CD4-positive, alpha-beta T cell treated with Interferon gamma for 1 hour (primary cell): Measurements from ENCODE around the gene CD86.
"Not testable (repeated sequence)": the region's sequence is repeated elsewhere in the genome, so short reads cannot be mapped to it uniquely, and the experiment has no call there.

Experiments
- DNase-seq: peaks from one replicate; pipeline ENCODE4 v3.0.0-alpha.2; 2020

CD86 gene, protein sequence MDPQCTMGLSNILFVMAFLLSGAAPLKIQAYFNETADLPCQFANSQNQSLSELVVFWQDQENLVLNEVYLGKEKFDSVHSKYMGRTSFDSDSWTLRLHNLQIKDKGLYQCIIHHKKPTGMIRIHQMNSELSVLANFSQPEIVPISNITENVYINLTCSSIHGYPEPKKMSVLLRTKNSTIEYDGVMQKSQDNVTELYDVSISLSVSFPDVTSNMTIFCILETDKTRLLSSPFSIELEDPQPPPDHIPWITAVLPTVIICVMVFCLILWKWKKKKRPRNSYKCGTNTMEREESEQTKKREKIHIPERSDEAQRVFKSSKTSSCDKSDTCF

DNA sequence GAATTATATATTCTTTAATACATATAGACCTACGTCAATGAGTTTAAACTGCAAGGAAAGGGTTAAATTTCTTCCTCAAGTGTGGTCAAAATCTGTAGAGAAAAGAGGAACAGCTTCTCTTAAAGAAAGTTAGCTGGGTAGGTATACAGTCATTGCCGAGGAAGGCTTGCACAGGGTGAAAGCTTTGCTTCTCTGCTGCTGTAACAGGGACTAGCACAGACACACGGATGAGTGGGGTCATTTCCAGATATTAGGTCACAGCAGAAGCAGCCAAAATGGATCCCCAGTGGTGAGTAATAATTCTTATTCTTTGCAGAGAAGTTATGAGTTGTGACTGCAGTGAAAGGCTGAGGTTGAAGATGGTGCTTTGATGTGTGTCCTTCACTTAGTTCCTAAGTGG lies at the start of gene CD86:
TSS of gene CD86 (plus strand) at position 148 of the 400 bp plus-strand sequence. CDS start at position 276, 128 bp downstream.
- peak; percentile 60 for DNase-seq

DNA sequence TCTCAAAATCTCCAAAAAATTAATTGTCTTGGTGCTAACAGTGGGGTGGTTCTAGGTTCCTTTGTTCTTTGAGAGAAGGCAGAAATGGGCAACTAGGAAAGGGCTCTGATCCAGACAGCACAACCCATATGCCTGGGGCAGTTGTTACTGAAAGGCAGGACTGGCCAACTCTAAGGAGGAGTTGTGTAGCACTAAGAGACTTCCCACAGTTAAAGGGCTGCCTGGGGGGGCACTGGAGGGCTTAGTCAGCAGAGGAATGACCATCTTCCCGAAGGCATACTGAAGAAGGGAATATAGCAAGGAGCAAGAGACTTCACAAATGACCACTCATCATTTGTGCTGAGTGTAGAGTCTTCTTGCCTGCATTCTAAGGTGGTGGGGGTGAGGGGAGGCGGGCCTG lies 48.9 kb upstream of the CD86 start:
- no peak for DNase-seq

DNA sequence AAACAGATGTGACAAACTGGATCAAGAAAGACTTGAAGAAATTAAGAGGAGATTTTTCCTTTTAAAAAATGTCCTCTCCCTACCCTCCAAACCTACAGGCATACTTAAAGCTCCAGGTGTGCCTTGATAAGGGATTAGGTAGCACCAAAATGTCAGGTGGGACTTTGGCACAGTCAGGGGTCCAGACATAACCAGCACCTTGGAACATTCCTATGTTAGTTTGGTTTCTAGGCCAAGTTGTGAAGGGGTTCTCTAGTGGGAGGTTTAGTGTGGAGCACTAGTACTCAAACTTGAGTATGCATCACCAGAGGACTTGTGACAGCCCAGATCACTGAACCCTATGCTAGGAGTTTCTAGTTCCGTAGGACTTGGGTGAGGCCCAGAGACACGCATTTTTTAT lies 47.0 kb upstream of the CD86 start:
- no peak for DNase-seq

DNA sequence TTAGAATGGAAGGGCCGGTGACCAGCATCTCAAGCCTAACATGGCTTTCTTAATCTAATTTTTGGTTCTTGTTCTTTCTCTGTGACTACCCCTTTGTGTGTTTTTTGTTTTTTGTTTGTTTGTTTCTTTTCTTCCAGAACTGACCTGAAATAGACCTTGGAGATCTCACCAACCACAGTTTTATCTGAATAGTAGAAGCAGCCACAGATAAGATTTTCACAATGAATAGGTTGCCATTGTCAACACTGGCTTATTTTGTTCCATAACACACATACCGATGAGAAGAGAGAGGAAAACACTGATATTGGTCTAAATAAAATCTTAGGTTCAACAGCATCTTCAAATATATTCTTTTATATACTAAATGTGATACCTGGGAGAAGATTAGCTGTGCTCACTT lies 44.7 kb upstream of the CD86 start:
- DNase-seq: no peak

DNA sequence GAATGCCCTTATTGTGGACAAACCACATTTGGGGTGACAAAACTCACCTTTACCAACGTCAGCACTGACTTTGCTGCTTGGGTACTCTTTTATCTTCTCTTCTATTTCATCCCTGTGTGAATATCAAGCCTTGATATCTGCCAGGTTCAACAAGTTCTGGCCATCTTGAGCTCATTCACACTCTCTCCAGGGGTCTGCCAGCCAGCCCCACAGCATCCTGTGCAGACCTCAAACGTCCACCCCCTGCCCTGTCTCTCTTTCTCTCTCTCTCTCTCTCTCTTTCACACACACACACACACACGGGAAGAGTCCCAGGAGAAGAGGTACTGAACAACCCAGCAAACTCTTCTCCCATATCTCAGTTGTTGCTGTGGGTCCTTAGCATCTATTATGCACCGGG lies 43.8 kb upstream of the CD86 start:
- no peak for DNase-seq

DNA sequence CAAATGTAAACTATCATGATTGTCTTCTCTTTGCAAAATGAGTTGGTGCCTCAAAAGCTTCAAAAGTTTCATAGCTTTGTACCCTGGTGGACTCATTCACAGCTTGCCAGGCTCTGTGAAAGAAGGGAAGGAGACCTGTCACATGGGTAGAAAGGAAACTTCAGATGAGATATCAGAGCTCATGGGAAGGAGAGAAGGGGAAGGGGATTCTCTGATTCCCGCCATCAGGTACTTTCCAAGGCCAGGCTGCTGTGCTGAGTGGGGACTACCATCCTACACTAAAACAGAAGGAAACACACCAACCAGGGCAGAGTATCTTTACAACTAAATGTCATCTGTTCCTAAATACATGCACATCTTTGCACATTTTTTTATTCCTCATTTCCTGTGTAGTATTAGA lies 42.3 kb upstream of the CD86 start:
- no peak for DNase-seq

DNA sequence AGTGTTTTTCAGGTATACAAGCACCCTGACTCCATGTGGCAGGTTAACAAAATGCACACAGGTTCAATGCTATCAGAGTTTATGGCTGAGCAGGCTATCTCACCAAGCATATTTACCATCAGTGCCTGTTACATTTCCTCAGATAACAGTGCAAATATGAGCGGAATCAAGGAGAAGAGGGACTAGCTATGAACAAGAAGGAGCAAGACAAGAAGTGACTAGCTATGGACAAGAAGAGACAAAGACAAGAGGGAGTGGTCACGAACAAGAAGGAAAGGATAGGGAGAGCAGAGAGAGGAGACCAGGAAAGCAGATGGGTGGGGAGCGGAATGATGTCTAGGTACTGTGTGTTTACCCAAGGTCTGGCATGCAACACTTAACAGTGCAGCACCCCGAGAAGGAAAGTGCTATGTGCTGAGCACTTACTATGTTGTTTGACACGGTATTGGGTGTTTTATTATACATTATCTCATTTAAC lies 41.7 kb upstream of the CD86 start:
- DNase-seq: no peak

DNA sequence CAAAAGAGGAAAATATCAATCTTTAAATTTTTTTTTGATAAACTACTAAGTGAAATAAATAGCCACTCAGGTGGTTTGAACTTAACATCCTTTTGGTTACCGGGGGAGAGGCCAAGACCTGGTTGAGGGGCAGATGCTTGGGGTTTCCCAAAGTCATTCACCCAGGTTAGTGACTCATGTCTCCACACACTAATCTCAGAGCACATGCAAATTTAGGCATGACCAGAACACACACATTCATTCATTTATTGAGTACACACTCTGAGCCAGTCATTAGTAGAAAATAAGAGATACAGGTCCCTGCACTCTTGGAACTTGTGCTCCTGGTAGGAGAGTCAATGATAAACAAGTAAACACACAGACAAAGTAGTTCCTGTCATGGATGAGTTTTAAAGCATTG lies 40.4 kb upstream of the CD86 start:
- peak; percentile 10 for DNase-seq

DNA sequence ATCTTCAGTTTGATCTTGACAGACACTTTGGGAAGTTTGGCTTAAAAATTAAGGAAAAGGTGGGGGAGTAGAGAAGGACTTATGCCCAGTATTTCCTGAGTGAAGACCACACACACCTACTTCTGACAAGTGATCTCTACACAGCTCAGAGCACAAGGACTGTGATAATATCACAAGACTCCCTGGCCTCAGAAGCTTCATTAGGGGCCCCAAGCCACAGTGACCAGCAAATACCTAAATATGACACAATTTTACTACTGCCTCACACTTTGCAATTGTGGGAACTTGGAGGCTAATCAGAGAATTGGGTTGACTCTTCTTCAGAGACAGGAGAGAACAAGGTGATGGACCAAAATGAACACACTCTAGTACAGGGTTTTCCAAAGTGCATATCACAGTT lies 35.7 kb upstream of the CD86 start:
- no peak for DNase-seq

DNA sequence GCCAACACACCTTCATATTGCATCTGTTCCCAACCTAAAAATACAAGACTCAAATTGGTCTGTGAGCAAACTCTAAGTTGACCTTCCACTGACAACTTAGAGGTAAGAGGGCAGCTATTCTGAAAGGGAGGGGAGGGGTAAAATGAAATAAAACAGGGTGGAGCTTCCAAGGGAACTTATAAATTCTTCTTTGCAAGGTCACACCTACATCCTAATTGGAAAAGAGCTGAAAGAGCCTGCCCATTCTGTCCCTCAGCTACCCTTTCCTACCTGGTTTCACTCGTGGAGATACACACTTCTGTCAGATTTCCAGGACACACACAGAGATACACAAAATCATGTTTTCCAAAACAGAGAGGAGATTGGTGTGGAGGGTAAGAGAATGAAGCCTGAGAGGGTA lies 34.1 kb upstream of the CD86 start:
- no peak for DNase-seq

DNA sequence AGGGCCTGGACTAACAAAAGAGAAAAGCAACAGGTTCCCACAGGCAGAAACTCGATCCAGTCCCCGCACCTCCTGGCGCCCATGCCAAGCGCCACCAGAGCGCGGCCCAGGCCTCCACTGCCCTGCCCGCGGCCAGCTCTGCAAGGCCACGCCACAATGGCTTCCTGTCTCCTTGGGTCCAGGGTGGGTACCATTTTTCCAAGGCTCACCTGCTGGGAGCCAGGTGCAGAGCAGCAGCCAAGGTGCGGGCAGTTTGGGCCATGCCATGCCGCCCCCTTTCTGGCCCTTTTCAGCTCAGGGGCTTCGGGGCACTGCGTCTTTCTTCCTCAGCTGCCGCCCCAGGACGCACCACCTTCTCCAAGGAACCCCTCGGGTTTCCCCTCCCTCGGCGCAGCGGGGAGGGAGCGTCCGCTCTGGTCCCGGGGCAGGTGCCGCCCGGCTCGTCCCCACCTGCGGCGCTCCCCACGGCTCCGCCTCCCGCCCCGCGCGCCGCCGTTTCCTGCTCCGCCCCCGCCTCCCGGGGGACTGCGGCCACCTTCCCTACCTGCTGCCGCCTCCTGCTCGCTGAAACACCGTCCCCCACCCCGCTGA lies 33.3 kb upstream of the CD86 start, which contains the start of gene ILDR1:
TSS of gene ILDR1 (minus strand) at position 437 of the 591 bp plus-strand sequence. CDS start at position 267, 170 bp downstream.
- DNase-seq: peak; percentile 13

DNA sequence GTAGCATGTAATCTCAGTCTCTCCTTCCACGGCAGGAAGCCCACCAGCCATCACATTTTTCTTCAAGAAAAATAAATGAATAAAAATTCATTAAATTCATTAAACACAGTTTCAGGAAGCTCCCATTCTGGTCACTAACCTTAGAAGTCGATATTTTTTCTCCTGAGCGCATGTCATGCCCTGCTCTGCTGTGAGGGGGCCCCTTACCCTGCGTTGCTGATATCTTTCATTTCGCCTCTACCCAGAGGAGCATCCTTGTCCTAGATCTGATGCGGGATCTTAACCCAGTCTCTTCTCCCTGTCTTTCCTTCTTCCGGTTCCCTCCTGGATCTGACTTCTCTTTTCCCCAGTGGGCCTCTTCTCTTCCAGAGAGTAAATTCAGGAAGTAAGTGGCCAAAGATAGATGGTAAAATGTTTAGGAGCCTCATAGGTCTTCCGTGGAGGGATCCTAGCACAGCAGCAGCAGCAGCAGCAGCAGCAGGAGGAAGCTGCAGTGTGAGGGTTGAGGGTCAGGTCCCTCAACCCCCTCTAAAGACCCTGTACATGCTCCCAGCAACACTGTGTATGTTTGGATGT lies 31.7 kb upstream of the CD86 start:
- no peak for DNase-seq

DNA sequence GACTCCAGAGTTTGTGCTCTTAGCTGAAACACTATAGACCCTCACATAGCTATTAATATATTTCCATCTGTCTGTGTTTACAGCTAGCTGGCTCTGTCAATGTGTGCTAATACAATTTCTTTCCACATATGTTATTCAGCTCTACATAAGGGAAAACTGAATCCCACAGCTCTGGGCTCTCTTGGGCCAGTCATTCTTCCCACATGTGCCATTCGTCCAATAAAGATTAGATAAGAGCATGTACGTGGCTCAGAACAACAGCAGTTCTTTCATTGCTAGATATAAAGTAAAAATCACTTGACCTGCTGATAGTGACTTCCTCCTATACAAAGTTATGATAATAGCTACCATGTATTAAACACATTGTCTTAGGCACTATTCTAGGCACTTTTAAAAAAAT lies 30.4 kb upstream of the CD86 start:
- no peak for DNase-seq

DNA sequence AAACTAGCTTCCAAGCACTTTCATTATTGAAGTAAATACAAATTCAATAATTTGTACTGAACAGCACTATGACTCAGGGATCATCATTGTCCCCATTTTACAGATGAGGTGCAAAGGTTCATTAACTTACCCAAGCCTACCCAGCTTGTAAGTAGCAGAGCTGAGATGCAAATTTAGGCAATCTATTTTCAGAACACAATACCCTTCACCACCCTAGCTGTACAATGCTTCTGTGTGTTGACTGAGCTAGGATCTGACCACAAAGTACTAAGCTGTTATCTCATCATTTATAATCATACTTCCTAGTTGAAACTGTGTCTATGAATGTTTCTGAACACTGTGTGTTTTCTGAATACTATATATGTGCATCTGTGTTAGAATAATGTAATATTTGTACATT lies 29.9 kb upstream of the CD86 start:
- no peak for DNase-seq

DNA sequence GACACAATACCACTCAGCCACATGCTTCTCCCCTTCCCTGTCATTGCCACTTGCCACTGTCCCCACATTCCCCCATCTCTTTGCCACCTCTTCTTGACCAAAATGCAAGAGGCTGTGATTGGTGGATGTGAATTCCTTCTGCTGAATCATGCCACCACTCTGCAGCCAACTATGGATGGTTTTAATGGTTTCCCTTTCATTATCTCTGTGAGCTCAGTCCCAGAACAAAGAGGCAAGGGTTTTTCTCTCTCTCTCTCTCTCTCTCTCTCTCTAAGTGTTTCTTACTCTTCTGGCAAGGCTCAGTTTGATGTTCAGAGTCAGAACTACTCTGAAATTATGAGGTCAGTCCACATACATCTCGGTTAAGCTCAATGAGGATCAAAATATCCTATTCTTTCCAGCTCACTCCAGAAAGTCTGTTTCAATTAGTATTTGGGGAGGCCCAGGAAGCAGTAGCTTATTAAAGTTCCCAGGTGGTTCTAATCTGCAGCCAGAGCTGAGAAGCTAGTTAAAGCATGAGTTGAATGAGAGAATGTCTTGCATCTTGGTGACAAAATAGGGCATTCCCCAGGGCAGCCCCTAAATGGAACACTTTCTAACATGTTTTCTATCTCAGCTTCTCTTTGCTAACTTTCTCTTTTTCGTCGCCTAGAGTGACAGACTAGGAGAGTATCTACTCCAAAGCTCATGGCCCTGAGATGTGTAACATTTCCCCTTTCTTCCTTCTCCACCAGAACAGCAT lies 24.6 kb upstream of the CD86 start:
- DNase-seq: no peak

DNA sequence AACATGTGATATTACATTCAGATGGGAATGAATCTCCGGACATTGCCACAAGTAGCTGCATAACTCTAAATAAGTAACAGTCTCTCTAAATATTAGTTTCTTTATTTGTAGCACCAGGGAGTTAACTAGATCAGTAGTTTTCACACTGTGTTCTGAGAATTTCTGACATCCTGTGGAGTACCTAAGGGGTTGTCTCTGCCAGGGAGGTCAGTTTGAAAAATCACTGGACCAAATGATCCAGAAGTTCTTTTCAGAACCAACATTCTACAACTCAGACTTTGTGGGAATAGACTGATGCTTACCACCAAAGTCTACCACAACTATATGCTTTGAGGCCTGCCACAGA lies 24.1 kb upstream of the CD86 start:
- DNase-seq: no peak

DNA sequence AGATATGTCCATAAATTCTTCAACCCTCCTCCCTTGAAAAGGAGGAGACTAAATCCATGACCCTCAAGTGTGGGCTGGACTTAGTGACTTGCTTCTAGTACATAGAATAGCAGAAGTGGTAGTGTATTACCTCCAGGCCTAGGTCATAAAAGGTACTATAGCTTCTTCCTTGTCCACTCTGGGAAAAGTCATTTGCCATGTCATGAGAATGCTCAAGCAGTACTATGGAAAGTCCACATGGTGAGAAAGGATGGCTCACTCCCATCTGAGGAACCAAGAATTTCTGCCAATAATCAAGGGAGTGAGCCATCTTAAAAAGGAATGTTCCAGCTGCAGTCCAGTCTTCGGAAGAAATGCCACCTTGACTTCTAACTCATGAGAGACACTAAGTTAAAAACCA lies 22.6 kb upstream of the CD86 start:
- DNase-seq: no peak

DNA sequence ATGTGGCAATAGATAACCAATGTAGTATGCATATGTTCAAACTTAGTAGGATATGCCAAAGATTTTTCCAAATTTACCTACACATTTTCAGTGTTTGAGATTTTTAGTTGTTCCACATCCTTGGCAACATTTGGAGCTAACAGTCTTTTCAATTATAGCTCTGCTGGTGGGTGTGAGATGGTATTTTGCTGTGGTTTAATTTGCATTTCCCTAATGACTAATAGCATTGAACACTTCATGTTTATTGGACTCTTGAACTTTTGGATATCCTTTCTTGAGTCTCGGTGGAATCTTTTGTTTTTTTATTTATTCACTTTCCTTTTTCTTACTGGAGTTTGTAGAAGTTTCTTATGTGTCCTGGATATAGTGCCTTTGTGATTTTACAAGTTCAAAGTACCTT lies 22.1 kb upstream of the CD86 start:
- no peak for DNase-seq

DNA sequence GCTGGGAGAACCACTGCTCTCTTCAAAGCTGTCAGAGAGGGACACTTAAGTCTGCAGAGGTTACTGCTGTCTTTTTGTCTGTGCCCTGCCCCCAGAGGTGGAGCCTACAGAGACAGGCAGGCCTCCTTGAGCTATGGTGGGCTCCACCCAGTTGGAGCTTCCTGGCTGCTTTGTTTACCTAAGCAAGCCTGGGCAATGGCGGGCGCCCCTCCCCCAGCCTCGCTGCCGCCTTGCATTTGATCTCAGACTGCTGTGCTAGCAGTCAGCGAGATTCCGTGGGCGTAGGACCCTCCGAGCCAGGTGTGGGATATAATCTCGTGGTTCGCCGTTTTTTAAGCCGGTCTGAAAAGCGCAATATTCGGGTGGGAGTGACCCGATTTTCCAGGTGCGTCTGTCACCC lies 7.9 kb upstream of the CD86 start:
- DNase-seq: not testable (repeated sequence)

DNA sequence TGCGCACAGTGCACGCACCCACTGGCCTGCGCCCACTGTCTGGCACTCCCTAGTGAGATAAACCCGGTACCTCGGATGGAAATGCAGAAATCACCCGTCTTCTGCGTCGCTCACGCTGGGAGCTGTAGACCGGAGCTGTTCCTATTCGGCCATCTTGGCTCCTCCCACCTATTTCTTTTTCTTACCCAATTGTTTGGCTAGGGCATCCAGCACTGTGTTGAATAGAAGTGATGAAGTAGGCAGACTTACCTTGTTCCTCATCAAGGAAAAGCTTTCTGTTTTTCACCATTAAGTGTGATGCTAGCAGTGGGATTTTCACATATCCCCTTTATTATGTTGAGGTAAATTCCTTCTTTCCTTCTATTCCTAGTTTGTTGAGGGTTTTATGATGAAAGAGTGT lies 7.4 kb upstream of the CD86 start:
- DNase-seq: not testable (repeated sequence)

DNA sequence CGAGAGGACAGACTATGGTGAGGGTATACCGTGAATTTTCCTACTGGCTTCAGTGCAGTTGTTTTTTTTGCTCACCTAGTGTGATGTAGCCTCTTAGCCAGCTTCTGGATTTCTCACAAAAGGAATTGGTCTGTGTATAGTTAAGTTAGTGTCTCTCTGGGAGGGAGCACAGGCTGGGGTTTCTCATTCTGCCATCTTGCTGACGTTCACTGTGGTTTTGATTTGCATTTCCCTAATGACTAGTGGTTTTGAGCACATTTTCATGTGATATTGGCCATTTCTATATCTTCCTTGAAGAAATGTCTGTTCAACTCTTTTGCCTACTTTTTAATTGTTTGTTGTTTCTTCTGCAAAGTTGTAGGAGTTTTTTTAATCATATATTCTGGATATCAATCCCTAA lies 2.2 kb upstream of the CD86 start:
- no peak for DNase-seq

DNA sequence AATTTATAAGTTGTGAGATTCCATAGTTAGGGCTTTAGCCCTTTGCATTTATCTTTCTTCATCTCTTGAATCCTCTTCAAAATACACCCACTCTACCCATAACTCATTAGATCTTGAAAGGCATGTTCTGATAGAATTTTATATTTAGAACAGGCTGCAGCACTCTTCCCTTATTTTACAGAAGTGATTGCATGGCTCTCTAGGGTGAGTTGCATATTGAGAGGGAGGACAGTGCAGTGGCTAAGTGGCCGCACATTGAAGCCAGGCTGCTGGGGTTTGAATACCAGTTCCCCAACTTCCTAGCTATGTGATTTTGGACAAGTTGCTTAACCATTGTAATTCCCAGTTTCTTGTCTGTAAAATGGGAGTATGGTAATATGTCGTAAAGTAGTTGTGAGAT lies 2.5 kb downstream of the CD86 start:
- DNase-seq: no peak

DNA sequence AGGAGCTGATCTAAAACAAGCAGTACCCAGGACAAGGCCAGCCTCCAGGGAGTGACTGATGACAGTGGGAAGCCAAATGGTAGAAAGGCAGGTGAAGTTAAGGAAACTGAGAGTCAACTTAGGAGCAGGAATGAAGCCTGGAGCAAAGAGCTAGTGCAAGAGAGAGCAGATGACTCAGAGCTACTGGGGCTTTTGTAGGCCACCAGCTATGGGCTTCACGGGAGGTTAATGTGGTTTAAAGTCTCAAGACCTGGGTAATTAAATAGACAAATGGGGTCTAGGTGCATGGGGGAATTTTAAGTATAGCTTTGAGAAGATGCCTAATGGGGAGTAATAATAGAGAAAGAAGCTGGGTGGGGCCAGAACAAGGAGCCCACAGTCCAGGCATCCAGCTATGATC lies 3.1 kb downstream of the CD86 start:
- DNase-seq: no peak
